HUES64 (cell line): Measurements from ENCODE around the gene PDYN.

Source experiments
- H3K27ac ChIP-seq: 2 replicates; pipeline ENCODE4 v1.7.0; 2013; ENCODE audit warnings: low read depth, low read length, inconsistent platforms
- H3K27me3 ChIP-seq: 2 replicates; pipeline ENCODE4 v1.6.1; 2013; ENCODE audit warnings: mild to moderate bottlenecking, low read length; ENCODE audit not compliant: insufficient read depth
- H3K36me3 ChIP-seq: 2 replicates; pipeline ENCODE4 v1.6.1; 2013; ENCODE audit warnings: mild to moderate bottlenecking, low read length; ENCODE audit not compliant: insufficient read depth
- H3K4me1 ChIP-seq: 2 replicates; pipeline ENCODE4 v1.6.1; 2013; ENCODE audit warnings: mild to moderate bottlenecking, low read length, moderate library complexity; ENCODE audit not compliant: insufficient read depth
- H3K4me3 ChIP-seq: 2 replicates; pipeline ENCODE4 v1.5.1; 2013; ENCODE audit warnings: mild to moderate bottlenecking, low read length, moderate library complexity
- H3K9ac ChIP-seq: 2 replicates; pipeline ENCODE4 v1.6.1; 2013; ENCODE audit warnings: mild to moderate bottlenecking, low read depth, low read length
- H3K9me3 ChIP-seq: 2 replicates; pipeline ENCODE4 v1.6.1; 2013; ENCODE audit warnings: low read depth, low read length; ENCODE audit not compliant: insufficient read depth
- WGBS: fragments of 150-250, 120-280 bp; methylation state at CpG from one replicate; pipeline ENCODE4 v1.1.7; 2013; ENCODE audit warnings: missing lambda C conversion rate; 5-methylcytosine and 5-hydroxymethylcytosine counted together

Gene PDYN

GRCh38 chr20:1951436-1952115 is 42.3 kb downstream of the PDYN start:
- H3K27me3 ChIP-seq: peaks cover 15% of the 10 kb centered on the region
- H3K9me3 ChIP-seq: no peaks in the 10 kb centered on the region
- H3K36me3 ChIP-seq: no peaks in the 10 kb centered on the region
- peaks cover 54% of the 10 kb centered on the region for H3K4me1 ChIP-seq
- no peak overlapping the region for H3K27ac ChIP-seq
- H3K4me3 ChIP-seq: no peak overlapping the region
- H3K9ac ChIP-seq: no peak overlapping the region
- WGBS: 82% methylated on average over 11 of the region's 11 CpGs

- Histone ChIP-seq H3K4me1 (peaks cover 54% of the 10 kb centered on the region), H3K9me3 (no peaks in the 10 kb centered on the region), H3K27me3 (peaks cover 23% of the 10 kb centered on the region), H3K27ac (no peak overlapping the region), H3K4me3 (no peak overlapping the region), H3K9ac (no peak overlapping the region), H3K36me3 (no peaks in the 10 kb centered on the region)
- 58% methylated on average over 7 of the region's 7 CpGs for WGBS
These were observed 43.0 kb downstream of the PDYN start for GRCh38 chr20:1950836-1951235.

GRCh38 chr20:1949347-1950100 is 44.3 kb downstream of the PDYN start:
- H3K4me1 ChIP-seq: peaks cover 52% of the 10 kb centered on the region
- H3K9ac ChIP-seq: no peak overlapping the region
- no peaks in the 10 kb centered on the region for H3K9me3 ChIP-seq
- H3K4me3 ChIP-seq: no peak overlapping the region
- no peaks in the 10 kb centered on the region for H3K36me3 ChIP-seq
- H3K27ac ChIP-seq: no peak overlapping the region
- H3K27me3 ChIP-seq: peaks cover 36% of the 10 kb centered on the region
- WGBS: 60% methylated on average over 2 of the region's 2 CpGs

- no peaks in the 10 kb centered on the region for H3K36me3 ChIP-seq
- H3K9ac ChIP-seq: 0 out of 2 replicates have a peak overlapping the region, but pooled peaks have one; percentile 23
- peak overlapping the region; percentile 52 for H3K4me3 ChIP-seq
- H3K27ac ChIP-seq: peak overlapping the region; percentile 64; the same call in 1 of the 2 replicates
- peaks cover 50% of the 10 kb centered on the region for H3K4me1 ChIP-seq
- peaks cover 38% of the 10 kb centered on the region for H3K27me3 ChIP-seq
- 35% methylated on average over 14 of the region's 14 CpGs for WGBS
- no peaks in the 10 kb centered on the region for H3K9me3 ChIP-seq
These were observed 46.4 kb downstream of the PDYN start for GRCh38 chr20:1947535-1947846.

- Histone ChIP-seq H3K36me3 (no peaks in the 10 kb centered on the region), H3K27ac (peak overlapping the region; percentile 64; the same call in 1 of the 2 replicates), H3K9ac (peak overlapping the region; percentile 43; the same call in 1 of the 2 replicates), H3K4me1 (peaks cover 46% of the 10 kb centered on the region), H3K9me3 (no peaks in the 10 kb centered on the region), H3K27me3 (peaks cover 38% of the 10 kb centered on the region), H3K4me3 (peak overlapping the region; percentile 52)
- 4% methylated on average over 39 of the region's 39 CpGs for WGBS
These were observed 46.9 kb downstream of the PDYN start for GRCh38 chr20:1946762-1947534.

- 55% methylated on average over 6 of the region's 7 CpGs for WGBS
- Histone ChIP-seq H3K9me3 (no peaks in the 10 kb centered on the region), H3K27me3 (peaks cover 38% of the 10 kb centered on the region), H3K4me1 (peaks cover 44% of the 10 kb centered on the region), H3K9ac (0 out of 2 replicates have a peak overlapping the region, but pooled peaks have one; percentile 43), H3K4me3 (peak overlapping the region; percentile 52), H3K27ac (no peak overlapping the region; the same call in 1 of the 2 replicates), H3K36me3 (no peaks in the 10 kb centered on the region)
These were observed 47.5 kb downstream of the PDYN start for GRCh38 chr20:1946442-1946761.

- Histone ChIP-seq H3K9ac (no peak overlapping the region), H3K27me3 (peaks cover 38% of the 10 kb centered on the region), H3K9me3 (no peaks in the 10 kb centered on the region), H3K27ac (no peak overlapping the region), H3K4me1 (peaks cover 37% of the 10 kb centered on the region), H3K36me3 (no peaks in the 10 kb centered on the region), H3K4me3 (no peak overlapping the region)
- 89% methylated on average over 7 of the region's 7 CpGs for WGBS
These were observed 48.2 kb downstream of the PDYN start for GRCh38 chr20:1945660-1946059.

- Histone ChIP-seq H3K4me3 (no peak overlapping the region), H3K36me3 (no peaks in the 10 kb centered on the region), H3K9me3 (no peaks in the 10 kb centered on the region), H3K27me3 (peaks cover 38% of the 10 kb centered on the region), H3K9ac (no peak overlapping the region), H3K4me1 (peaks cover 36% of the 10 kb centered on the region), H3K27ac (no peak overlapping the region)
- 91% methylated on average over 9 of the region's 9 CpGs for WGBS
These were observed 48.7 kb downstream of the PDYN start for GRCh38 chr20:1945134-1945618.

- Histone ChIP-seq H3K9ac (no peak overlapping the region), H3K4me3 (no peak overlapping the region), H3K36me3 (no peaks in the 10 kb centered on the region), H3K9me3 (no peaks in the 10 kb centered on the region), H3K27ac (no peak overlapping the region), H3K4me1 (peaks cover 29% of the 10 kb centered on the region), H3K27me3 (peaks cover 38% of the 10 kb centered on the region)
- WGBS: 87% methylated on average over 6 of the region's 6 CpGs
These were observed 49.3 kb downstream of the PDYN start for GRCh38 chr20:1944345-1945091.

- Histone ChIP-seq H3K9me3 (no peaks in the 10 kb centered on the region), H3K27ac (no peak overlapping the region), H3K4me1 (peaks cover 25% of the 10 kb centered on the region), H3K27me3 (peaks cover 38% of the 10 kb centered on the region), H3K36me3 (no peaks in the 10 kb centered on the region), H3K9ac (no peak overlapping the region), H3K4me3 (no peak overlapping the region)
- WGBS: 94% methylated on average over 8 of the region's 8 CpGs
These were observed 50.4 kb downstream of the PDYN start for GRCh38 chr20:1943275-1944002.
